Right ventricle myocardium superior (tissue), 1 donor: Measurements from ENCODE around the gene VAMP3. TPM values are rescaled to one million over a fixed set of nuclear protein-coding genes. Genes with fewer than 3 reads are reported as not detected.

Experiments used
- ATAC-seq: fragments of 200-7000 bp; cut with Tn5 transposase; one replicate; pipeline ENCODE4 v1.9.1; 2020; ENCODE audit warnings: mild to moderate bottlenecking; ENCODE audit not compliant: poor library complexity
- DNase-seq: peaks from one replicate; pipeline ENCODE4 v3.0.0-alpha.2; 2020
- intact Hi-C: fragments of 100-400 bp; cut with DNase I; formaldehyde crosslinking; loops from one replicate; pipeline ENCODE4 v1.11.2; 2022
- total RNA-seq: library from RNA; stranded (reverse); fragmentation: NEBNext Ultra II Directional; extraction: Animal tissue kit (Norgen Biotek cat#: 25700); gene quantifications from one replicate; pipeline ENCODE4 v1.2.1, GENCODE V29; 2021
- donor health status: DM: no; HTN: yes; CAD: no; lungs with severe emphysema.

The VAMP3 gene
- total RNA-seq, 1 donor from 2014 or later: 60.3 TPM

GRCh38 chr1:7755448-7755847 is 15.6 kb upstream of the VAMP3 start:
- ATAC-seq (no peak), DNase-seq (no peak)
- intact Hi-C loops: no loop called here

- intact Hi-C loops: no loop called here
- ATAC-seq (no peak), DNase-seq (no peak)
Measured at GRCh38 chr1:7760245-7760644, 10.9 kb upstream of the VAMP3 start.

- no peak for DNase-seq
- ATAC-seq: no peak
- intact Hi-C loops: no loop called here
Measured at GRCh38 chr1:7761103-7761502, 10.0 kb upstream of the VAMP3 start.

GRCh38 chr1:7767176-7767575 is 3.9 kb upstream of the VAMP3 start:
- ATAC-seq (no peak), DNase-seq (no peak)
- intact Hi-C loops: no loop called here

GRCh38 chr1:7768583-7768982 is 2.5 kb upstream of the VAMP3 start:
- no peak for ATAC-seq
- intact Hi-C loops: no loop called here
- DNase-seq: no peak

GRCh38 chr1:7769673-7770412 is 1.3 kb upstream of the VAMP3 start:
- ATAC-seq: no peak
- intact Hi-C loops: no loop called here
- DNase-seq: no peak

- intact Hi-C loops: no loop called here
- DNase-seq (no peak), ATAC-seq (peak; percentile 47)
Measured at GRCh38 chr1:7770669-7770996, 463 bp upstream of the VAMP3 start.

GRCh38 chr1:7771823-7772299 is 765 bp downstream of the VAMP3 start:
- DNase-seq: no peak
- ATAC-seq: no peak
- intact Hi-C loops: no loop called here

- intact Hi-C loops: no loop called here
- no peak for DNase-seq
- no peak for ATAC-seq
Measured at GRCh38 chr1:7777591-7777990, 6.5 kb downstream of the VAMP3 start.

GRCh38 chr1:7778133-7778628 is 7.1 kb downstream of the VAMP3 start:
- ATAC-seq: no peak
- intact Hi-C loops: no loop called here

GRCh38 chr1:7780976-7781375 is 9.9 kb downstream of the VAMP3 start:
- intact Hi-C loops: no loop called here

More at GRCh38 chr1:7778133-7778628, 7.1 kb downstream of the VAMP3 start:
- DNase-seq: no peak

GRCh38 chr1:7781501-7781900 is 10.4 kb downstream of the VAMP3 start:
- intact Hi-C loops: no loop called here
- DNase-seq (no peak), ATAC-seq (no peak)

More at GRCh38 chr1:7780976-7781375, 9.9 kb downstream of the VAMP3 start:
- no peak for ATAC-seq
- no peak for DNase-seq

GRCh38 chr1:7781923-7782495 is 10.9 kb downstream of the VAMP3 start:
- ATAC-seq: no peak
- intact Hi-C loops: no loop called here
- no peak for DNase-seq

GRCh38 chr1:7783178-7783711 is 12.1 kb downstream of the VAMP3 start:
- DNase-seq: peak; percentile 89
- intact Hi-C loops: no loop called here
- ATAC-seq: peak; percentile 76

GRCh38 chr1:7783826-7784491 is 12.9 kb downstream of the VAMP3 start, which contains the start of gene PER3:
PER3 (plus strand) TSS chr1:7784291; CDS start chr1:7784878, 587 bp downstream.
- intact Hi-C loops: no loop called here
- DNase-seq (peak; percentile 99), ATAC-seq (peak; percentile 95)

GRCh38 chr1:7784492-7785071 is 13.5 kb downstream of the VAMP3 start:
- DNase-seq (no peak), ATAC-seq (peak; percentile 13)
- intact Hi-C loops: no loop called here

GRCh38 chr1:7785108-7785507 is 14.0 kb downstream of the VAMP3 start:
- intact Hi-C loops: no loop called here
- ATAC-seq (no peak), DNase-seq (no peak)

- no peak for DNase-seq
- ATAC-seq: no peak
- intact Hi-C loops: no loop called here
Measured at GRCh38 chr1:7786795-7787194, 15.7 kb downstream of the VAMP3 start.

- intact Hi-C loops: no loop called here
Measured at GRCh38 chr1:7789828-7790227, 18.7 kb downstream of the VAMP3 start.

More at GRCh38 chr1:7789828-7790227, 18.7 kb downstream of the VAMP3 start:
- no peak for DNase-seq
- ATAC-seq: no peak
